ENCODE results near the gene SMARCC2.

Gene SMARCC2

GRCh38 chr12:56172839-56173238, 16.4 kb downstream of the SMARCC2 start:
- Histone ChIP-seq H3K36me3 (ENCODE audit: insufficient read depth, low read length) (peaks cover 79% of the 10 kb centered on the region; the same call in 1 of the 2 replicates), H3K27me3 (ENCODE audit: insufficient read depth, low read length, poor library complexity, severe bottlenecking) (no peaks in the 10 kb centered on the region), H3K9ac (ENCODE audit: low read depth, low read length, poor library complexity, severe bottlenecking) (no peak overlapping the region), H3K9me2 (replicated peaks; ENCODE audit: low read depth, low read length) (no peaks in the 10 kb centered on the region), H3K79me2 (ENCODE audit: insufficient read depth, low read length) (no peaks in the 10 kb centered on the region), H4K20me1 (ENCODE audit: insufficient read depth, low read length, poor library complexity, severe bottlenecking) (no peaks in the 10 kb centered on the region), H3K4me2 (ENCODE audit: low read depth, low read length, poor library complexity, severe bottlenecking) (no peak overlapping the region), H3K4me3 (ENCODE audit: low read length, poor library complexity, severe bottlenecking) (no peak overlapping the region), H3K4me1 (ENCODE audit: insufficient read depth, low read length, poor library complexity, severe bottlenecking) (no peaks in the 10 kb centered on the region), H3K9me3 (ENCODE audit: insufficient read depth, low read depth, low read length) (no peaks in the 10 kb centered on the region), H2AFZ (ENCODE audit: low read length) (no peak overlapping the region), H3F3A (ENCODE audit: low read depth) (no peaks in the 10 kb centered on the region)
- TF ChIP-seq, protein P1, sequence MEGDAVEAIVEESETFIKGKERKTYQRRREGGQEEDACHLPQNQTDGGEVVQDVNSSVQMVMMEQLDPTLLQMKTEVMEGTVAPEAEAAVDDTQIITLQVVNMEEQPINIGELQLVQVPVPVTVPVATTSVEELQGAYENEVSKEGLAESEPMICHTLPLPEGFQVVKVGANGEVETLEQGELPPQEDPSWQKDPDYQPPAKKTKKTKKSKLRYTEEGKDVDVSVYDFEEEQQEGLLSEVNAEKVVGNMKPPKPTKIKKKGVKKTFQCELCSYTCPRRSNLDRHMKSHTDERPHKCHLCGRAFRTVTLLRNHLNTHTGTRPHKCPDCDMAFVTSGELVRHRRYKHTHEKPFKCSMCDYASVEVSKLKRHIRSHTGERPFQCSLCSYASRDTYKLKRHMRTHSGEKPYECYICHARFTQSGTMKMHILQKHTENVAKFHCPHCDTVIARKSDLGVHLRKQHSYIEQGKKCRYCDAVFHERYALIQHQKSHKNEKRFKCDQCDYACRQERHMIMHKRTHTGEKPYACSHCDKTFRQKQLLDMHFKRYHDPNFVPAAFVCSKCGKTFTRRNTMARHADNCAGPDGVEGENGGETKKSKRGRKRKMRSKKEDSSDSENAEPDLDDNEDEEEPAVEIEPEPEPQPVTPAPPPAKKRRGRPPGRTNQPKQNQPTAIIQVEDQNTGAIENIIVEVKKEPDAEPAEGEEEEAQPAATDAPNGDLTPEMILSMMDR (conservative IDR thresholded peaks at IDR 0.05; ENCODE audit: low read length) = no peak
- no peak for TF ChIP-seq EZH2phosphoT487 (IDR thresholded peaks at IDR 0.05; ENCODE audit: borderline replicate concordance)

DNA sequence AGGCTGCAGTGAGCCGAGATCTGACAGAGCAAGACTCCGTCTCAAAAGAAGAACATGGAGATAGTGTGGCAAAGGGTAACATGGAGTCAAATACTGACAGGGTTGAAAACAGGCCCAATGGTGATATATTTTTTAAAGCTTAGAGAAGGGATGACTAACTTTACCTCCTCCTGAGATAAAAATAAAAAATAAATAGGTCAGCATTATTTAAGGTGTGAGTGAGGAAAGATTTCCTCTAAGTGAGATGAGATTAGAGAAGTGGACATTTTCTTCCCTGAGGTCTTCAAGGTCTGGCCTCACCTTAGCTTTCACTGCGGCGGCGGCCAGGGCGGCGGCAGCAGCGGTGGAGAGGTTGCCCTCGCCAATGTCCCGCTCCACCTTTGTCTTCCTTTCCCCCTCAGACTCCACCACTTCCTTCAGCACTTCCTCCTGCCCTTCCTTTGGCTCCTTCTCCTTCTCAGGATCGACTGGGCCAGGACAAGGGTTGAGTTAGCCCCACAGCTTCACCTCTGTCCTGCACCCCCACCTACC, 20.0 kb downstream of the SMARCC2 start:
- peaks cover 83% of the 10 kb centered on the region; the same call in 1 of the 2 replicates for H3K36me3 ChIP-seq (ENCODE audit: insufficient read depth, low read length)
- H3K4me1 ChIP-seq (ENCODE audit: insufficient read depth, low read length, poor library complexity, severe bottlenecking) = no peaks in the 10 kb centered on the region
- no peaks in the 10 kb centered on the region for H3K27me3 ChIP-seq (ENCODE audit: insufficient read depth, low read length, poor library complexity, severe bottlenecking)
- H4K20me1 ChIP-seq (ENCODE audit: insufficient read depth, low read length, poor library complexity, severe bottlenecking) = no peaks in the 10 kb centered on the region
- no peak overlapping the region for H3K4me2 ChIP-seq (ENCODE audit: low read depth, low read length, poor library complexity, severe bottlenecking)
- TF ChIP-seq, protein P1 (conservative IDR thresholded peaks at IDR 0.05; ENCODE audit: low read length) = no peak
- TF ChIP-seq EZH2phosphoT487 (IDR thresholded peaks at IDR 0.05; ENCODE audit: borderline replicate concordance) = no peak
- no peak overlapping the region for H3K9ac ChIP-seq (ENCODE audit: low read depth, low read length, poor library complexity, severe bottlenecking)
- no peak overlapping the region for H2AFZ ChIP-seq (ENCODE audit: low read length)
- no peaks in the 10 kb centered on the region for H3K9me2 ChIP-seq (replicated peaks; ENCODE audit: low read depth, low read length)
- H3K4me3 ChIP-seq (ENCODE audit: low read length, poor library complexity, severe bottlenecking) = no peak overlapping the region
- H3F3A ChIP-seq (ENCODE audit: low read depth) = no peaks in the 10 kb centered on the region
- no peaks in the 10 kb centered on the region for H3K9me3 ChIP-seq (ENCODE audit: insufficient read depth, low read depth, low read length)
- no peaks in the 10 kb centered on the region for H3K79me2 ChIP-seq (ENCODE audit: insufficient read depth, low read length)

- H3K36me3 ChIP-seq (ENCODE audit: insufficient read depth, low read length) = peaks cover 86% of the 10 kb centered on the region; the same call in 1 of the 2 replicates
- H3K27me3 ChIP-seq (ENCODE audit: insufficient read depth, low read length, poor library complexity, severe bottlenecking) = no peaks in the 10 kb centered on the region
- no peaks in the 10 kb centered on the region for H3K9me2 ChIP-seq (replicated peaks; ENCODE audit: low read depth, low read length)
- no peak overlapping the region for H3K9ac ChIP-seq (ENCODE audit: low read depth, low read length, poor library complexity, severe bottlenecking)
- TF ChIP-seq, protein P1 (conservative IDR thresholded peaks at IDR 0.05; ENCODE audit: low read length) = no peak
- TF ChIP-seq EZH2phosphoT487 (IDR thresholded peaks at IDR 0.05; ENCODE audit: borderline replicate concordance) = no peak
- peaks cover 9% of the 10 kb centered on the region for H3K4me1 ChIP-seq (ENCODE audit: insufficient read depth, low read length, poor library complexity, severe bottlenecking)
- H3K4me3 ChIP-seq (ENCODE audit: low read length, poor library complexity, severe bottlenecking) = no peak overlapping the region
- no peak overlapping the region for H3K4me2 ChIP-seq (ENCODE audit: low read depth, low read length, poor library complexity, severe bottlenecking)
- H3K9me3 ChIP-seq (ENCODE audit: insufficient read depth, low read depth, low read length) = no peaks in the 10 kb centered on the region
- H4K20me1 ChIP-seq (ENCODE audit: insufficient read depth, low read length, poor library complexity, severe bottlenecking) = peaks cover 24% of the 10 kb centered on the region
- H3F3A ChIP-seq (ENCODE audit: low read depth) = no peaks in the 10 kb centered on the region
- H2AFZ ChIP-seq (ENCODE audit: low read length) = no peak overlapping the region
- H3K79me2 ChIP-seq (ENCODE audit: insufficient read depth, low read length) = peaks cover 18% of the 10 kb centered on the region; the same call in 1 of the 2 replicates
These were observed 23.9 kb downstream of the SMARCC2 start for GRCh38 chr12:56165369-56165768.

Measured in Loucy (cell line).